GM12878 (cell line): Measurements from ENCODE around the gene EHBP1. TPM values are rescaled to one million over a fixed set of nuclear protein-coding genes. Genes with fewer than 3 reads are reported as not detected.

Experiments used
- ATAC-seq: fragments of 200-7000 bp; cut with Tn5 transposase; 3 replicates; pipeline ENCODE4 v1.9.1; 2020; ENCODE audit warnings: mild to moderate bottlenecking, moderate library complexity
- BruUV-seq: library from RNA; stranded (reverse); fragments of 400-500 nt; replicated peaks from 2 replicates; lab custom pipeline; 2021; lab: Mats Ljungman, UMichigan
- CTCF ChIA-PET: fragments of 300-600 bp; sonication (Branson Sonifier 250); formaldehyde crosslinking; extraction: SDS; loops from one replicate; lab custom pipeline; 2021; ENCODE audit warnings: inconsistent platforms; lab: Yijun Ruan, JAX
- POLR2A ChIA-PET: fragments of 350-600 bp; formaldehyde crosslinking; extraction: SDS; loops from one replicate; lab custom pipeline; 2021; ENCODE audit warnings: inconsistent platforms; lab: Charles Lee
- RAD21 ChIA-PET: fragments of 300-600 bp; sonication (Branson Sonifier 250); formaldehyde crosslinking; loops from one replicate; lab custom pipeline; 2023; ENCODE audit warnings: antibody characterized with exemption; ENCODE audit not compliant: unreplicated experiment; lab: Charles Lee
- SMC1A ChIA-PET: fragments of 300-600 bp; sonication (Branson Sonifier 250); formaldehyde crosslinking; loops from one replicate; lab custom pipeline; 2023; ENCODE audit not compliant: unreplicated experiment, uncharacterized antibody; lab: Charles Lee
- DNase-seq: peaks from one replicate; pipeline ENCODE4 v3.0.0-alpha.2; 2011; ENCODE audit warnings: low read depth, low spot score
- FAIRE-seq: peaks from 3 replicates; lab custom pipeline; 2011; peaks lifted over from hg19 to GRCh38; lab: Jason Lieb, UNC
- H2AFZ ChIP-seq: 2 replicates; pipeline ENCODE4 v1.6.0; 2011; ENCODE audit warnings: low read depth, low read length, control low read depth; ENCODE audit not compliant: control insufficient read depth
- H3K27ac ChIP-seq: 2 replicates; pipeline ENCODE4 v1.5.1; 2011; ENCODE audit warnings: control low read depth; ENCODE audit not compliant: control insufficient read depth, insufficient read depth
- H3K27me3 ChIP-seq, 2 experiments: replicated peaks in 1 of 2; 2 replicates each; pipeline versions ENCODE4 v1.6.0 to v1.6.1; 2011; ENCODE audit warnings: low read length in 1 of 2; ENCODE audit not compliant: control insufficient read depth in 2 of 2, insufficient read depth in 2 of 2
- H3K36me3 ChIP-seq, 2 experiments: 2 replicates each; pipeline ENCODE4 v1.5.1; 2011; ENCODE audit warnings: low read length in 1 of 2; ENCODE audit not compliant: control insufficient read depth in 2 of 2, insufficient read depth in 2 of 2
- H3K4me1 ChIP-seq: 2 replicates; pipeline ENCODE4 v1.6.1; 2011; ENCODE audit warnings: mild to moderate bottlenecking, low read length, moderate library complexity, mixed read lengths; ENCODE audit not compliant: control insufficient read depth, insufficient read depth
- H3K4me2 ChIP-seq: 2 replicates; pipeline ENCODE4 v1.6.0; 2011; ENCODE audit warnings: control low read depth; ENCODE audit not compliant: control insufficient read depth, insufficient read depth
- H3K4me3 ChIP-seq: fragments of 200-600 bp; sonication (generic); 2 replicates; pipeline ENCODE4 v1.5.1; 2016
- H3K79me2 ChIP-seq: 2 replicates; pipeline ENCODE4 v1.6.0; 2011; ENCODE audit warnings: low read length; ENCODE audit not compliant: control insufficient read depth, insufficient read depth
- H3K9ac ChIP-seq: 2 replicates; pipeline ENCODE4 v1.8.0; 2011; ENCODE audit warnings: low read length, control low read depth, mixed read lengths; ENCODE audit not compliant: control insufficient read depth, insufficient read depth
- H3K9me3 ChIP-seq: replicated peaks from 3 replicates; pipeline ENCODE4 v1.5.1; 2011; ENCODE audit warnings: mild to moderate bottlenecking, low read length; ENCODE audit not compliant: control insufficient read depth, insufficient read depth
- H4K20me1 ChIP-seq: 2 replicates; pipeline ENCODE4 v1.6.0; 2011; ENCODE audit not compliant: control insufficient read depth, insufficient read depth
- CHD2 ChIP-seq: IDR thresholded peaks from 2 replicates; pipeline ENCODE4 v1.6.1; 2011; ENCODE audit warnings: low read depth, low read length, improper control_type of control experiment, borderline replicate concordance
- GABPA ChIP-seq: IDR thresholded peaks from 2 replicates; pipeline ENCODE4 v1.6.1; 2014; ENCODE audit warnings: antibody characterized with exemption, low read depth, mild to moderate bottlenecking, inconsistent platforms
- KAT2A ChIP-seq: conservative IDR thresholded peaks from 2 replicates; pipeline ENCODE4 v1.6.1; 2011; ENCODE audit warnings: low read depth, low read length; ENCODE audit not compliant: control insufficient read depth
- KLF5 ChIP-seq: fragments of 450-650 bp; IDR thresholded peaks from 2 replicates; pipeline ENCODE4 v1.6.1; 2014; ENCODE audit warnings: mild to moderate bottlenecking; ENCODE audit not compliant: partially characterized antibody
- MXI1 ChIP-seq: fragments of 150-350 bp; IDR thresholded peaks from 2 replicates; pipeline ENCODE4 v1.6.1; 2011; ENCODE audit warnings: low read depth, mild to moderate bottlenecking, inconsistent platforms, low read length, improper control_type of control experiment
- NR2C2 ChIP-seq: IDR thresholded peaks from 2 replicates; pipeline ENCODE4 v1.6.1; 2011; ENCODE audit warnings: borderline replicate concordance, low read depth; ENCODE audit not compliant: control insufficient read depth, insufficient read length
- PAX5 ChIP-seq: IDR thresholded peaks from 2 replicates; pipeline ENCODE4 v1.6.1; 2011; ENCODE audit warnings: low read depth, low read length, borderline replicate concordance
- PAX8 ChIP-seq: fragments of 450-650 bp; IDR thresholded peaks from 2 replicates; pipeline ENCODE4 v1.6.1; 2017; ENCODE audit warnings: mild to moderate bottlenecking, moderate library complexity
- RCOR1 ChIP-seq: conservative IDR thresholded peaks from 2 replicates; pipeline ENCODE4 v1.6.1; 2012; ENCODE audit warnings: low read depth, low read length, improper control_type of control experiment
- RELA ChIP-seq: fragments of 450-650 bp; IDR thresholded peaks from 2 replicates; pipeline ENCODE4 v1.8.0; 2014; ENCODE audit warnings: borderline replicate concordance; ENCODE audit not compliant: partially characterized antibody
- SREBF1 ChIP-seq: IDR thresholded peaks from 2 replicates; pipeline ENCODE4 v1.6.1; 2012; ENCODE audit warnings: mild to moderate bottlenecking, low read length
- TCF12 ChIP-seq: IDR thresholded peaks from 2 replicates; pipeline ENCODE4 v1.6.1; 2011; ENCODE audit warnings: low read depth, mild to moderate bottlenecking, low read length
- TCF3 ChIP-seq: IDR thresholded peaks from 2 replicates; pipeline ENCODE4 v1.6.1; 2012; ENCODE audit warnings: low read depth, mild to moderate bottlenecking, low read length, borderline replicate concordance; ENCODE audit not compliant: insufficient read depth
- WGBS: methylation state at CpG from one replicate; pipeline ENCODE4 v1.1.6; 2016; ENCODE audit warnings: low lambda C conversion rate; ENCODE audit not compliant: insufficient replicate concordance, insufficient coverage; ENCODE audit errors: missing lambda C conversion rate; 5-methylcytosine and 5-hydroxymethylcytosine counted together
- in situ Hi-C: fragments of 300-500 bp; cut with MboI; formaldehyde crosslinking; loops from 9 replicates; pipeline ENCODE4 v1.14.3; 2018; ENCODE audit warnings: mixed read lengths
- intact Hi-C: fragments of 100-400 bp; cut with micrococcal nuclease; formaldehyde crosslinking; loops from one replicate; pipeline ENCODE4 v1.14.2; 2022; ENCODE audit not compliant: unreplicated experiment
- polyA plus RNA-seq, 11 experiments: library from polyadenylated mRNA; depleted of rRNA in 4 of 11; unstranded in 6 of 11; stranded (reverse) in 5 of 11; fragments of >200 nt; fragmentation: Nextera tagmentation in 4 of 11; fragmentation: Illumina TruSeq in 1 of 11; extraction: Ambion mirVana in 4 of 11; extraction: Trizol in 1 of 11; gene quantifications; 1 replicate in 1 of 11; 2 replicates in 10 of 11; pipeline versions ENCODE4 v1.2.1 to v1.2.3, GENCODE V29; 2011 to 2016; ENCODE audit warnings: inconsistent platforms in 2 of 11, missing spikeins in 2 of 11, low read depth in 1 of 11
- total RNA-seq, 4 experiments: library from RNA; depleted of rRNA in 3 of 4; stranded (reverse); fragments of >200 nt in 3 of 4; fragmentation: Illumina TruSeq in 1 of 4; extraction: Trizol in 1 of 4; gene quantifications; 2 replicates each; pipeline versions ENCODE4 v1.2.1 to v1.2.3, GENCODE V29; 2013 to 2021

EHBP1 gene
- total and polyA plus RNA-seq, 10 of the 15 experiments (the other 5 are each of a cell fraction or from before 2014, with no cell fraction given), result 5.7 to 26.1 (median 13.6) TPM

GRCh38 chr2:62688771-62689170 lies 16.7 kb upstream of the EHBP1 start:
- Histone ChIP-seq H3K27ac (no peak overlapping the region), H2AFZ (no peak overlapping the region), H3K4me1 (no peaks in the 10 kb centered on the region)
- CTCF ChIA-PET, result no interaction called here
- no peak for FAIRE-seq
- TF ChIP-seq PAX5 (no peak), PAX8 (no peak), CHD2 (no peak), KLF5 (no peak), KAT2A (no peak), TCF3 (no peak)
- TF ChIP-seq, all 136 proteins: peak for 0
- intact Hi-C loops (no loop called here), in situ Hi-C loops (no loop called here)
- no peaks in the 10 kb centered on the region for H3K79me2 ChIP-seq
- no peaks in the 10 kb centered on the region for H3K9me3 ChIP-seq
- 0% methylated on average over 1 of the region's 1 CpG for WGBS
- ChIA-PET POLR2A (no interaction called here), RAD21 (no interaction called here), SMC1A (no interaction called here)
- H3K9ac ChIP-seq, result no peak overlapping the region
- no peaks in the 10 kb centered on the region for H3K36me3 ChIP-seq
- no TSS peak for BruUV-seq
- no peak overlapping the region for H3K4me2 ChIP-seq
- no peaks in the 10 kb centered on the region for H4K20me1 ChIP-seq
- no peak for ATAC-seq
- H3K4me3 ChIP-seq, result no peak overlapping the region
- peaks cover 0 to 5% of the 10 kb centered on the region in 2 experiments; a peak in 2 of 4 replicates for H3K27me3 ChIP-seq
- DNase-seq, result no peak

DNA sequence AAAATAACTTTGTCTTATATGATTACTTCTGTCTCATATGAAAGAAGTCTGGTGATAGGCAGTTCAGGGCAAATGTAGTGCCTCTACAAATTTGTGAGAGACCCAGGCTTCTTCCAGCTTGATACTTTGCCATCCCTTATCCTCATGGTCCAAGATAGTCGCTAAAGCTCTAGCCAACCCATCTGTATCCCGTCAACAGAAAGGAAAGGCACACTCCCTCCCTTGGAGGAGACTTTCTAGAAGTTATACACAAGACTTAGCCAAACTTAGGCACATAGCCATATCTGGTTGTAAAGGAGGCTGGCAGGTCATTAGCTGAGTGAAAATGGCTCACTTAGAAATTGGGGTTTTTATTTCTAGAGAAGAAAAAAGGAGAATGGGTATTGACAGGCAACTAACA lies 14.3 kb upstream of the EHBP1 start:
- Histone ChIP-seq H2AFZ (no peak overlapping the region), H3K36me3 (no peaks in the 10 kb centered on the region), H3K79me2 (no peaks in the 10 kb centered on the region), H3K9ac (no peak overlapping the region), H3K27me3 (peaks cover 0 to 5% of the 10 kb centered on the region in 2 experiments; a peak in 1 of 4 replicates), H3K9me3 (no peaks in the 10 kb centered on the region), H3K4me1 (no peaks in the 10 kb centered on the region), H4K20me1 (no peaks in the 10 kb centered on the region), H3K4me3 (no peak overlapping the region), H3K4me2 (no peak overlapping the region), H3K27ac (no peak overlapping the region)
- DNase-seq (no peak), ATAC-seq (no peak), FAIRE-seq (no peak)
- in situ Hi-C loops, result no loop called here
- TF ChIP-seq GABPA (no peak), SREBF1 (no peak), RELA (no peak), TCF12 (no peak), RCOR1 (no peak), NR2C2 (no peak), MXI1 (no peak)
- POLR2A ChIA-PET, result no interaction called here
- 44% methylated on average over 2 of the region's 2 CpGs for WGBS
- CTCF ChIA-PET, result interaction anchor here (1.0 to 2.3 kb wide), 2 partner anchors 11 to 12 kb away, joined by 4 to 7 read pairs; no protein-coding TSS in a partner anchor
- SMC1A ChIA-PET, result interaction anchor here (0.6 to 1.2 kb wide), 3 partner anchors 31 to 85 kb away, joined by 3 read pairs; no protein-coding TSS in a partner anchor
- no TSS peak for BruUV-seq
- RAD21 ChIA-PET, result no interaction called here
- intact Hi-C loops, result no loop called here
